ENCODE data around the gene KCNV2.

GRCh38 chr9:2677915-2678889 lies 39.1 kb upstream of the KCNV2 start:
- TF ChIP-seq CTCF (IDR thresholded peaks at IDR 0.05) (no peak), POLR2A (IDR thresholded peaks at IDR 0.05) (no peak)
